Stimulated activated CD4-positive, alpha-beta T cell treated with anti-CD3 and anti-CD28 coated beads, Interleukin-4, amount 100 ng/mL, for 1 hour (primary cell): ENCODE results near the gene RNU6-1.

Source experiments
- DNase-seq: peaks from one replicate; pipeline ENCODE4 v3.0.0-alpha.2; 2020

RNU6-1 gene

GRCh38 chr15:67820992-67821783, 18.7 kb downstream of the RNU6-1 start:
- DNase-seq, result peak; percentile 34

- no peak for DNase-seq
Measured at GRCh38 chr15:67820122-67820991, 19.5 kb downstream of the RNU6-1 start.

GRCh38 chr15:67819636-67820035, 20.2 kb downstream of the RNU6-1 start:
- no peak for DNase-seq

GRCh38 chr15:67818464-67818863, 21.4 kb downstream of the RNU6-1 start:
- DNase-seq, result no peak

GRCh38 chr15:67816668-67817067, 23.2 kb downstream of the RNU6-1 start:
- no peak for DNase-seq

GRCh38 chr15:67815036-67815592, 24.7 kb downstream of the RNU6-1 start:
- no peak for DNase-seq

- no peak for DNase-seq
Measured at GRCh38 chr15:67813104-67813634, 26.7 kb downstream of the RNU6-1 start.

- no peak for DNase-seq
Measured at GRCh38 chr15:67812241-67812644, 27.6 kb downstream of the RNU6-1 start.

GRCh38 chr15:67809866-67810265, 30.0 kb downstream of the RNU6-1 start:
- DNase-seq, result no peak

- no peak for DNase-seq
Measured at GRCh38 chr15:67809441-67809840, 30.4 kb downstream of the RNU6-1 start.

GRCh38 chr15:67808821-67809220, 31.0 kb downstream of the RNU6-1 start:
- DNase-seq, result no peak

- no peak for DNase-seq
Measured at GRCh38 chr15:67807836-67808235, 32.0 kb downstream of the RNU6-1 start.

- no peak for DNase-seq
Measured at GRCh38 chr15:67807141-67807540, 32.7 kb downstream of the RNU6-1 start.

GRCh38 chr15:67806536-67806935, 33.3 kb downstream of the RNU6-1 start:
- DNase-seq, result no peak

- DNase-seq, result no peak
Measured at GRCh38 chr15:67805666-67806516, 34.0 kb downstream of the RNU6-1 start.

- no peak for DNase-seq
Measured at GRCh38 chr15:67805008-67805665, 34.7 kb downstream of the RNU6-1 start.

GRCh38 chr15:67803996-67804843, 35.6 kb downstream of the RNU6-1 start:
- DNase-seq, result no peak

- no peak for DNase-seq
Measured at GRCh38 chr15:67803299-67803698, 36.5 kb downstream of the RNU6-1 start.

- DNase-seq, result no peak
Measured at GRCh38 chr15:67801926-67802914, 37.6 kb downstream of the RNU6-1 start.

- DNase-seq, result no peak
Measured at GRCh38 chr15:67801142-67801541, 38.7 kb downstream of the RNU6-1 start.
